ENCODE measurements around the gene DHX38. TPM values are rescaled to one million over a fixed set of nuclear protein-coding genes. Genes with fewer than 3 reads are reported as not detected.

The DHX38 gene
- total and polyA plus RNA-seq, 2 experiments from 2014 or later = 32.9 to 42.2 TPM

DNA sequence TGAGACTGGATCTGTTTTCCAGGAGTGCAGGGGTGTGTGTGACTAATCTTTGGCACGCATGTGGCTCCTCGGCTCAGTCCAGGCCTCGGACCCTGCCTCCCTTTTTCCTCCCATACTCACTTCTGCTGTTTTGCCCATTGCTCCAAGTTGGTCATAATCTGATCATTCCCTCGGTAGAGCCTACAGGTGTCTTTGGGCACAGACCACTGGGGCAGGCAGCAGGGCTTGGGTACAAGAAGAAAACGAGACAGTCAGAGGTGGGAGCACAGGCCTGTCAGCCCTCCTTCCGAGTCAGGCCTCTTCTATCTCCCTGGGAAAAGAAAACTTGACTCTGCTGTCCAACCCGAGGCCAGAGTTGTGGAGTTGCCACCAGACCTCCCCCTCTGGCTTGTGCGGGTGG is 29.8 kb downstream of the DHX38 start:
- TF ChIP-seq EZH2phosphoT487 (IDR thresholded peaks at IDR 0.05; ENCODE audit: low read depth, severe bottlenecking, unreplicated experiment) (no peak), EZH2 (IDR thresholded peaks at IDR 0.05; ENCODE audit: borderline replicate concordance) (no peak)
- TF ChIP-seq, protein P1, sequence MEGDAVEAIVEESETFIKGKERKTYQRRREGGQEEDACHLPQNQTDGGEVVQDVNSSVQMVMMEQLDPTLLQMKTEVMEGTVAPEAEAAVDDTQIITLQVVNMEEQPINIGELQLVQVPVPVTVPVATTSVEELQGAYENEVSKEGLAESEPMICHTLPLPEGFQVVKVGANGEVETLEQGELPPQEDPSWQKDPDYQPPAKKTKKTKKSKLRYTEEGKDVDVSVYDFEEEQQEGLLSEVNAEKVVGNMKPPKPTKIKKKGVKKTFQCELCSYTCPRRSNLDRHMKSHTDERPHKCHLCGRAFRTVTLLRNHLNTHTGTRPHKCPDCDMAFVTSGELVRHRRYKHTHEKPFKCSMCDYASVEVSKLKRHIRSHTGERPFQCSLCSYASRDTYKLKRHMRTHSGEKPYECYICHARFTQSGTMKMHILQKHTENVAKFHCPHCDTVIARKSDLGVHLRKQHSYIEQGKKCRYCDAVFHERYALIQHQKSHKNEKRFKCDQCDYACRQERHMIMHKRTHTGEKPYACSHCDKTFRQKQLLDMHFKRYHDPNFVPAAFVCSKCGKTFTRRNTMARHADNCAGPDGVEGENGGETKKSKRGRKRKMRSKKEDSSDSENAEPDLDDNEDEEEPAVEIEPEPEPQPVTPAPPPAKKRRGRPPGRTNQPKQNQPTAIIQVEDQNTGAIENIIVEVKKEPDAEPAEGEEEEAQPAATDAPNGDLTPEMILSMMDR (IDR thresholded peaks at IDR 0.05; ENCODE audit: poor library complexity) = no peak
- Histone ChIP-seq H3K4me2 (no peak overlapping the region), H3K9me2 (replicated peaks; ENCODE audit: insufficient read depth) (no peaks in the 10 kb centered on the region), H3K9me3 (ENCODE audit: low read depth) (no peaks in the 10 kb centered on the region), H4K20me1 (ENCODE audit: insufficient read depth, poor library complexity, severe bottlenecking) (no peaks in the 10 kb centered on the region), H2AFZ (no peak overlapping the region), H3K36me3 (replicated peaks; ENCODE audit: insufficient read depth, low read depth) (no peaks in the 10 kb centered on the region), H3K79me2 (no peaks in the 10 kb centered on the region), H3K4me1 (ENCODE audit: insufficient read depth) (peaks cover 8% of the 10 kb centered on the region), H3K27me3 (no peaks in the 10 kb centered on the region), H3K27ac (no peak overlapping the region), H3K4me3 (no peak overlapping the region)
- DNase-seq (ENCODE audit: low spot score) = no peak
- 80% methylated on average over 8 of the region's 8 CpGs for WGBS (ENCODE audit: low lambda C conversion rate, missing lambda C conversion rate)

- no peak for TF ChIP-seq EZH2 (IDR thresholded peaks at IDR 0.05; ENCODE audit: borderline replicate concordance)
- TF ChIP-seq, protein P1 (IDR thresholded peaks at IDR 0.05; ENCODE audit: poor library complexity) = no peak
- TF ChIP-seq EZH2phosphoT487 (IDR thresholded peaks at IDR 0.05; ENCODE audit: low read depth, severe bottlenecking, unreplicated experiment) = no peak
- no peaks in the 10 kb centered on the region for H3K79me2 ChIP-seq
- H3K9me2 ChIP-seq (replicated peaks; ENCODE audit: insufficient read depth) = no peaks in the 10 kb centered on the region
- H3K4me1 ChIP-seq (ENCODE audit: insufficient read depth) = peaks cover 8% of the 10 kb centered on the region
- no peak for DNase-seq (ENCODE audit: low spot score)
- no peaks in the 10 kb centered on the region for H4K20me1 ChIP-seq (ENCODE audit: insufficient read depth, poor library complexity, severe bottlenecking)
- no peak overlapping the region for H3K4me3 ChIP-seq
- H3K27me3 ChIP-seq = no peaks in the 10 kb centered on the region
- H3K36me3 ChIP-seq (replicated peaks; ENCODE audit: insufficient read depth, low read depth) = no peaks in the 10 kb centered on the region
- H2AFZ ChIP-seq = no peak overlapping the region
- H3K4me2 ChIP-seq = no peak overlapping the region
- no peak overlapping the region for H3K27ac ChIP-seq
- 94% methylated on average over 3 of the region's 3 CpGs for WGBS (ENCODE audit: low lambda C conversion rate, missing lambda C conversion rate)
- no peaks in the 10 kb centered on the region for H3K9me3 ChIP-seq (ENCODE audit: low read depth)
Observed at GRCh38 chr16:72124148-72124547, 30.5 kb downstream of the DHX38 start.

DNA sequence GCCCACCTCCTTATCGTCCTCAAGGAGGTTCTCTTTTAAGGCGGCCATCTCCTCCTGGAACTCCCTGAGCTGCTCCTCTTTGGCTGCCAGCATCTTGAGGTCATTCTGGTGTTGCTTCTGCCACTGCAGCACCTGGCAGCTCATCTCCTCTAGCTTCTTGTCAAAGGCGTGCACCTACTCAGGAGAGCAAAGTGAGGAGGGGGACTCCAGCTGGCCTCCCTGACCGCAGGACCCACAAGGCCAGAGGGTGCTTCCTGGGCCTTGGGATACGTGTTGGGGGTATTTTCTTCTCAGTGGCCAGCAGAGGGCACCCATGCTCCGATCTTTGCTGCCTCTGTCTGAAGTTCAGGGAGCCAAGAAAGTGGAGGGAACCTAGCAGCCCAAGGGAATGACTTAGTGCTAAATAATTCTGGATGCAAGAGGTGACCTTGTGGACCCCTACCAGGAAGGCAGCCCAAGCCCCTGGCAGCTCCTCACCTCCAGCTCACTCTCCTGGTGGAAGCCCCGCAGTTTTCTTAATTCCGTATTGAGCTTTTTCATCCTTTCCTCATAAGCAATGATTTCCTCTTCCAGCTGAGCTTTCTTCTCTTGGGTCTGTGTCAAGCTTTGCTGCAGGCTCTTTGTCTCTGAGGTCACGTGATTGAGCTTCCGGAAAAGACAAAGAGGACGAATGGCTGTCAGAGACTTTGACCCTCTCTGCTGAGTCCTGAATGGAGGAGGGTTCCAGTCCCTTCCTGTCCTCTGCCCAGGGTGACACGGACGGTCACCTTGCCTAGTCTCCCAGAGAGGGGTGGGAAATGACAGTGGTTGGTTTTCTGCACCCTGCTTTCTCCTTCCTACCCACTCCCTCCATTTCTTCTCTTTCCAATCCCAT is 31.4 kb downstream of the DHX38 start:
- H3K9me2 ChIP-seq (replicated peaks; ENCODE audit: insufficient read depth) = no peaks in the 10 kb centered on the region
- no peaks in the 10 kb centered on the region for H3K9me3 ChIP-seq (ENCODE audit: low read depth)
- H3K79me2 ChIP-seq = no peaks in the 10 kb centered on the region
- peak overlapping the region; percentile 49 for H3K27ac ChIP-seq
- H3K4me2 ChIP-seq = peak overlapping the region; percentile 55
- 41% methylated on average over 13 of the region's 13 CpGs for WGBS (ENCODE audit: low lambda C conversion rate, missing lambda C conversion rate)
- no peaks in the 10 kb centered on the region for H3K27me3 ChIP-seq
- DNase-seq (ENCODE audit: low spot score) = peak; percentile 82
- TF ChIP-seq, protein P1 (IDR thresholded peaks at IDR 0.05; ENCODE audit: poor library complexity) = peak; percentile 80
- no peak for TF ChIP-seq EZH2phosphoT487 (IDR thresholded peaks at IDR 0.05; ENCODE audit: low read depth, severe bottlenecking, unreplicated experiment)
- H2AFZ ChIP-seq = peak overlapping the region; percentile 18
- no peaks in the 10 kb centered on the region for H4K20me1 ChIP-seq (ENCODE audit: insufficient read depth, poor library complexity, severe bottlenecking)
- H3K36me3 ChIP-seq (replicated peaks; ENCODE audit: insufficient read depth, low read depth) = no peaks in the 10 kb centered on the region
- no peak overlapping the region for H3K4me3 ChIP-seq
- peaks cover 8% of the 10 kb centered on the region for H3K4me1 ChIP-seq (ENCODE audit: insufficient read depth)
